GM12891 (cell line): ENCODE results near the gene SPPL3.

Source experiments
- PAX5 ChIP-seq: IDR thresholded peaks from 2 replicates; pipeline ENCODE4 v1.6.1; 2011; ENCODE audit warnings: low read length, moderate library complexity, mild to moderate bottlenecking; ENCODE audit not compliant: insufficient read depth, severe bottlenecking
- POLR2A ChIP-seq: IDR thresholded peaks from 2 replicates; pipeline ENCODE4 v1.6.1; 2011; ENCODE audit warnings: low read depth, low read length, control low read depth
- POLR2AphosphoS5 ChIP-seq: IDR thresholded peaks from 2 replicates; pipeline ENCODE4 v1.6.1; 2011; ENCODE audit warnings: low read depth, low read length, control low read depth
- POU2F2 ChIP-seq: IDR thresholded peaks from 2 replicates; pipeline ENCODE4 v1.6.1; 2011; ENCODE audit warnings: low read depth, mild to moderate bottlenecking, control low read depth, low read length, moderate library complexity
- SPI1 ChIP-seq: IDR thresholded peaks from 2 replicates; pipeline ENCODE4 v1.6.1; 2011; ENCODE audit warnings: low read depth, low read length, control low read depth
- TAF1 ChIP-seq: IDR thresholded peaks from 2 replicates; pipeline ENCODE4 v1.6.1; 2011; ENCODE audit warnings: low read depth, low read length, control low read depth

- TF ChIP-seq SPI1 (no peak), POLR2A (no peak), POLR2AphosphoS5 (no peak), TAF1 (no peak), PAX5 (no peak), POU2F2 (no peak)
Measured at GRCh38 chr12:120882055-120882555, 22.1 kb downstream of the SPPL3 start.
